ENCODE results near the gene HS6ST1. TPM values are rescaled to one million over a fixed set of nuclear protein-coding genes. Genes with fewer than 3 reads are reported as not detected.

Gene HS6ST1
- total RNA-seq, 1 donor from 2014 or later, result 8.3 TPM

DNA sequence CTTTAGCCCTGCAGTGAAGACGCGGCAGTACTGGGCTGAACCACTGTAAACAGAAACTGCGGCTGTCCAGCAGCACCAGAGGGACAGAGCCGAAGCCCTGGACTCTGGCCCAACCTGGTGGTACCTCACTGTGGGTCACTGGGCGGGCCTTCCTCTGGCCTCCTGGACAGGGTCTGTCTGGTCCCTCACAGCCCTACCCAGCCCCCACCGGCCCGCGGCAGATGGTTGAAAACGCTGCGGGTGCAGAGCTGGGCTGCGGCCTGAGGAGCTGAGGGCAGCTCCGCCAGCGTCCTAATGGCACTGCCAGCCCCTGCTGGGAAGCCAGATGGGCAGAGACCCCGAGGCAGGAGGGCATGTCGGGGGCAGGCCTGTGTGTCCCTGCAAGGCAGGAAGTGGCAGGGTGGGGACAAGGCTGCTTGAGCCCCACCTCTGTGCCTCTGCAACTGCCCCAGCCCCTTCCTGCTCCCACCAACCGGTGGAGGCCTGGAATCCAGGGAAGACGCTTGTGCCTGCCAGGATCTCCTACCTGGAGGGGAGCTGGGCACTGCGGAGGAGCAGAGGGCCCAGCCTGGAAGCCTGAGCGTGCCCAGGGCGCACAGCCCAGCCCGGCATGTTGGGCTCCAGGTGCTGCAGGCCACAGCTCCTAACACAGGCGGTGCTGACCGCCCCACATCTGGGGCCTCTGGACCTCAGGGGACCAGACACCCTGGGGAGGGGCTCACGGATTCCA, 36.3 kb downstream of the HS6ST1 start:
- no peak for DNase-seq (ENCODE audit: low read depth in 2 of 2)

DNA sequence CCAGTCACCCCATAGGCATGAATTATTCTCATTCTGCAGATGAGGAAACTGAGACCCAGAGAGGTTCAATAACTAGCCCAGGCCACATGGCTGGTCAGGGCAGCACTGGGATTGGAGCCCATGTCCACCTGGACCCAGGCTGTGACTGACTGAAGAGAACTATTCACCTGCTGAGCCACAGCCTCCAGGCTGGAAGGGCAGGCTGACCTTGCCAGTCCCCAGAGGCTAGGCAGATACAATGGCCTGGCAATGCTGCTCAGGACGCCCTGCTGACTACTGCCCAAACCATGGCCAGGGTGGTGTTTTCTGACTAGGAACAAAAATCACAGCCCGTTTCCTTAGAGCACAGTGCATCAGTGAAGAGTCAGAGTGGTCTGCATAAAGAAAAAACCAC, 36.8 kb downstream of the HS6ST1 start:
- no peak for DNase-seq (ENCODE audit: low read depth in 2 of 2)

DNA sequence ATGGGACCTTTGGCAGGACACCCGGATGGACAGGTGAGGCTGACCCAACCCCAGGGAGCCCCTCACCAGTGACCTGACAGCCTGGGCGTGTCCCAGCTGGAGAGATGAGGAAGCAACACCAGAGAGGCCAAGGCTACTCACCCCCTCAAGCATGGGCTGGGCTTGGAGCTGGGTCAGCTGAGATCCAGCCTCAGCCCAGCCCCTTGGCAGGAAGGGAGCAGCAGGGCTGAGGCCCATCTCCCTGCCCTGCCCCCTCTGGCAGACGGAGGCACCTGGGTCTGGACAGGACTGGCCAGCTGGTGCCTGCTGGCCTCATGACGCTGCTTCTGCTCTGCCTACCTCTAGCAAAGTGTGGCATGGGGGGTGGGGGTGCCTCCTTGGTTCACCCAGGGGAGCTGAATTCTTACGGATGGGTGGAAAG, 37.8 kb downstream of the HS6ST1 start:
- no peak for DNase-seq (ENCODE audit: low read depth in 2 of 2)

DNA sequence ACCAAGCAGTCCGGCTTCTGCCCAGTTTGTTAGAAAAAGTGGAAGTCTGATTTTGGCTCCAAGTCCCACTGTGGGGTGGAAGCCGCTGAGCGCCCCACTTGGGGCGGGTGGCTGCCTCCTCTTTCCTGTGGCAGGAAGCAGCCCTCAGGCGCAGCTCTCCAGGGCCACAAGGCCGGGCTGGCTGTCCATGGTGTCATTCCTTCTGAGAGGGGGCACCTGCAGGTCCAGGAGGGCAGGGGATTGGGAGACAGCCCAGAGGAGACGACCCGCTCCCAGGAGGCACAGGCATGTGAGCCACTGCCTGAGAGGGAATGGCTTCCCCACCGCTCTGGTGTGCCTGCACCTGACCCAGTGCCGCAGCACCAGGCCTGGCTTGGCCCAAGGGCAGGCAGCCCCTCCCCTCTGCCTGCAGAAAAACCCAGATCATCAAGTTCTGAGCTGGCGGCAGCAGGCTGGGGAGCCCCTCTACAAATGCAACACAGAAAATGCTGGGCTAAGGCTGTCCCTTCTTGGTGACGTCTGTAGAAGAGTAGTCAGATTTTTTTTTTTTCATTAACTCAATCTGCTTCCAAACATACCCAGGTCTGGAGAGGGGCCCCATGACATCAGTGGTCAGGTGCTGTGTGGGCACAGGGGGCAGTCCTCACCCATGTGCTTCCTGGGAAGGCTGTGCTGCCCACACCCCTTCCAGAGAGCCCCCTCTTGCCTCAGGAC, 38.4 kb downstream of the HS6ST1 start:
- DNase-seq (ENCODE audit: low read depth in 2 of 2), result peak in 1 of 2 donors; percentile 24

DNA sequence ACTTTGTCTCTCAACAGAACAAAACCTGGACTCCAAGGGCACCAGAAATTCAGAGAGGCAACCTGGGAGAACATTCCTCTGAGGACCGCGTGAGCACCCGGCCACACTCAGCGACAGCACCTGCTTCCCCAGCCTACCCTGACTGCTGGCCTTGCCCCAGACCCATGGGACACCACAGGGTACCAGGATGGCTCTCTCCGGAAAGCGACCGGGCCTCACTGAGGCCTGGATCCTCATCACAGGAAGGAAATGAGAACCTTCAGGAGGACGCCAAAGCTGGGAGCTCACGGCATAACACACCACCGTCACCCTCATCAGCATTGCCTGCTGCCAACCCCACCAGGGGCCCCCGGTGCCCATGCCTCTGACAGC, 38.9 kb downstream of the HS6ST1 start:
- DNase-seq (ENCODE audit: low read depth in 2 of 2), result no peak

DNA sequence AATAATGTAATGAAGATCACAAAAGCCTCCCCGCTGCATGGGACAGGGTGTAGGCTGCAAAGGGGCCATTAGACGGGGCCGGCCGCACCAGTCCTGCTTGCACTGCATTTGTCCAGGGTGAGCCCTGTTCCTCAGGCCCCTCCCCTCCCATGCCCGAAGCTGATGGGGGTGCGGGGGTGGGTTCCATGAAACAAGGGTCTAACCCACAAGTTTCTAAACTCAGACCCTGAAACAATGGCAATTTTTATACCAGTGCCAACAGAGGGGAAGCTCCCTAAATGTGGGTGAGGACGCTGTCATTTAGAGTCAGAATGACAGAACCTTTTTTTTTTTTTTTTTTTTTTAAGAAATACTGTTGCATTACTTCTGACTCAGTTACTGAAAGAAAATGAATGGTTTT, 39.7 kb downstream of the HS6ST1 start:
- DNase-seq (ENCODE audit: low read depth in 2 of 2), result no peak

DNA sequence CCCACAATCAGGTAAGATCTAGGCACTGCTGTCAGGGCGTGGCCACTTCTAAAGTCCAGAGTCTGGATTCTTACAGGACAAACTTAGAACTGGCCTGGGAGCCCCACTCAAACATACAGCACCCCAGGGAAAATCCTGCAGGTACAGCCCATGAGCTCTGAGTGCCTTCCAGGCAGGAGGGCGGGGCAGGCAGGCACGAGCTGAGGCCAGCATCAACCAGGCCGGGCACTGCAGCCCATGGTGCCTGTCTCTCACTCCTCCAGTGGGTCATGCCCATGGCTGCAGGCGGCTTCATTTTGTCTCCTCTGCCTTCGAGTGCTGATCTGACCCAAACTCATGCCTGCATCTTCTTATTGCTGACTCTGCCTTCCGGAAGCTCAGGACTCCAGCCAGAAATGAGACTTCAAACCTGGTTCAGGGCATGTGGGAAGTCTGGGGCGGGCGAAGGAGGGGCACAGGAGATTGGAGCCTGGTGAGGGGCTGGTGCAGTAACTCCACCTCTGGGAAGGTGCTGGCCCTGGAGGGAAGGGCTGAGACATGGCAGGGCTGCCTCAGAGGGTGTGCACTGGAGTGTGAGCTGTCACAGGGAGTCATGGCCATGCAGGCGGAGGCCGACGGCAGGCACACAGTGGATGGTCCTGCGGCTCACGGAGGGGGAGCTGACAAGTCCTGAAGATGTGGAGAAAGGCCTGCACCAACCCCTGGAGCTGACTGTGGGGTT, 40.5 kb downstream of the HS6ST1 start:
- DNase-seq (ENCODE audit: low read depth in 2 of 2), result no peak

DNA sequence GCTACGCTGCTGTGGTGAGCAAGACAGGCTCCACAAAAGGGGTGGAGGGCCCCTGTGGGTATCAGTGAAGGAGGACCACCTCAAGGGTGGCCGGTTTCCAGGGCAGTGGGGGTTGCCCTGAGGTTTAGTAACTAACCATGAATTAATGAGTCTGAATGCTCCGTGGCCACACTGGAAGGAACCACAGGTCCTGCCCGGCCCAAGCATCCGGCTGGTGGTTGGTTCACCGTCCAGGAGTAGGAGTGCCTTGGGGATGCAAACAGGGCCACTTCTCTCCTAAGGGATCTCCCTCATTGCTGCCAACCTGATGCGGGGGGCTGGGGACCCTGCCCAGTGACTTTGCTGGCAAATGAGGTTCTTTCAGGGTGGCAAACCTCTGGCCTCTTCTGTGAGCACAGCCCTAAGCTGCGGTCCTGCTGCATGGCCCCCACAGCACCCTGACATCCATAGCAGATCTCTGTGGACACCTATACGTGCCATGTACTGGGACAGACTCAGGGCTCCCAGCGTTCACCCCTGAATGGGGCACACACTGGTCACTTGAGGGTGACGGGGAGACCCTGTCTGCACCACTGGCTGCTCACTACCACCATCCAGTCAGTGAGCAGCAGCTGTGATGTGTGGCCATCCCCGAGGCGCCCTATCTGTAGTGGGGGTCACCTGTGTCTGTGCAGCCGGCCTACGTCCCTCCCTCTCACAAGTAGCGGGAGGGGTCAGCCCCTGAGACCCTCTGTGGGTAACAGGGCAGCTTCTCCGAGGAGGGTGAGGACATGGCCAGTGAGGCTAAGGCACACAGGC, 41.6 kb downstream of the HS6ST1 start:
- DNase-seq (ENCODE audit: low read depth in 2 of 2), result no peak

DNA sequence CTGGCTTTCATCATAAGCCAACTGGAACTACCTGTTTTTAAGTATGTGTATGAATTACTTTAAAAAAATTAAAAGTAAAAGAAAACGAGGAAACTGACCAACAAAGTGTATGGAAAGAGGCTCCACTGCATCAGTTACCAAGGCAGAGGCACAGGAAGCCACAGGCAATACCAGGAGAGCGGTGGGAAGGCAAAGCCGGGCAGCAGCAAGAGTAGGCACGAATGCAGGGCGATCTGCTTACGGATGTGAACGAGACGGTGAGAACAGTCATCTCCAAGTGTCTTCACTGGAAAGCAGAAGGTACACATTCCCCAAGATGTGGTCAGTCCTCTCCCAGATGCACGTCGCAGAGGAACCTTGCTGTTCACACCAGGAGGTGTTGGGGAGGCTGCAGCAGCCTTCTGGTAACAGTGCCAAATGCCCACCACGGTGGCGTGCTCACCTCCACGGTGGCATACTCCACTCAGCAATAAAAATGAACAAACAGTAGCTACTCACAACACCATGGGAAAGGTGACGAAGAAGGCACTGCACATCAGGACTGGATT, 43.1 kb downstream of the HS6ST1 start:
- DNase-seq (ENCODE audit: low read depth in 2 of 2), result no peak

DNA sequence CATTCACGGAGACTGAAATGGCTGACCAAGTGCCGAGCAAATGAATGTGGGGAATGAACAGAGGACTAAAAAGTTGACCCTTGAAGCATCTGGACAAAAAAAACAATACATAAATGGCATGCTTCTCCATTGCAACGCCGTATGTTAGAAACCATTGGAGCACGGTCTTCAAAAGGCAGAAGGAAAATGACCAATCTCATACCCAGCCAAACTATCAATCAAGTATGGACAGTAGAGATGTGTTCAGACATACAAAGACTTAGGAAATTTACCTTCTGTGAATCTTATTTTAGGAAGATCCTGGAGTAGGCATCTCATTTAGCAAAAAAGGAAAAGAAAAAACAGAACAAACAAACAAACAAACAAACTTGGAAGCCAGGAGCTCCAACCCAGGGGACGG, 44.5 kb downstream of the HS6ST1 start:
- DNase-seq (ENCODE audit: low read depth in 2 of 2), result no peak

DNA sequence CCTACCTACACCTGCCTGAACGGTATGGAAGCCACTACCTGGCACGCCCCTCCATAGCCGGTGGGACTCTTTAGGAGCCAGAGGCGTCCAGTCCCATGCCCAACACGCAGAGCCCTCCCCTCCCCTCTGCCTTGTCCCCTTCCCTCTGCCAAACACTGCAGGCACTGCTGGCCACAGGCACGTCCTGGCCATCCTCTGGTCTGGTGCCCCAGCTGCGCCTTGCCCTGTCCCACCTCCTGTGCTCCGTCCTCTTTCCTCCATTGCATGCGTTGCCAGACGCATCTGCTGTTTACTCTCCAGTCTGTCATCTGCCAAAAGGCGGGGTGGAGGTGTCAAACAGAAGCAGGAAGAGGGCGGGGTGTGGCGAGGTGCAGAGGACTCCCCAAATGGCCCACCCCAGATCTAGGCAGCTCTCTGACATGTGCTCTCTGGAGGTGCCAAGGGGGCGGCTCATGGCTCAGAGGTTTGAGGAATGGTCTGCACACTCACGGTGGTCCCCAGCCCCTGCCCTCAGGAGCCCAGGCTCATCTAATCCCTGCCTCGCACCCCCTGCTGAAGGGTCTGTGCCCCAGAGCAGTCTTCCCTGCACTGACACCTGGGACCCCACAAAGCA, 45.1 kb downstream of the HS6ST1 start:
- DNase-seq (ENCODE audit: low read depth in 2 of 2), result no peak

DNA sequence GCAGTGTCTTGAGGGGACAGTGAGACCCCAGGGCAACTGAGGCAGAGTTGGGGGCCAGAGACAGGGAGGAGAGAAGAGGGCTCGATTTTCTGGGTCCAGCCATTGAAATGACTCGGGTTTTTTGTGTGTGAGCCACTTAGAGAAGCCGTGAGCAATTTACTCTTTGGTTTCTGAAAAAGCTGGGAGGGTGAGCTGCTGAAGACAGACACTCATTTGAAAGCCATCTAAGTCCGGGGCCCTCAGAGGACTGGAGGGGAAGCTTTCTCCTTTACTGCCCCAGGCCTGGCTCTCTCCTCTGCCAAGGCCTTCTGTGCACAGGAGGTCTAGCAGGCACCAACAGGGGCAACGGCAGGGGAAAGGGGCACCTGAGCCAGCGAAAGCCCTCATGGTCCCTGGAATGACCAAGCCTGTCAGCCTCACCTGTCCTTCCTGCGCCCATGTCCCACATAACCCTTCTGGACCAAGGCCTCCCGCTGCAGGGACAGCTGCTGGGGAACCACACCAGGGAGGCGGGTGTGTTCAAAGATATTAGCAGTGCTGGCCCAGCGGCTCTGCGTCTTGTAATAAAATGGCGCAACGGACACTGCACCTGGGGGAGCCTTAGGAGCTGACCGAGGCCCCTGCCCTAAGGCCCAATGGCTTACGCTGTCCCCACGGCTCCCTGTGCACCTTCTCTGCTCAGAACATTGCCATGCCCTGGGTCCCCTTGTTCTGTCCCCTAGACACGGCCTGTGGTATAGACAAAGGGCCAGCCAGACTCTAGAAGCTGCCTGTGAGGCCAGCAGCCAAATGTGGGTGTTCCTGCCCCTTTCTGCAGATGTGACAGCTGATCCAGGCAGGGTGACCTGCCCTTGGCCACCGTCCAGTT, 45.8 kb downstream of the HS6ST1 start:
- no peak for DNase-seq (ENCODE audit: low read depth in 2 of 2)

DNA sequence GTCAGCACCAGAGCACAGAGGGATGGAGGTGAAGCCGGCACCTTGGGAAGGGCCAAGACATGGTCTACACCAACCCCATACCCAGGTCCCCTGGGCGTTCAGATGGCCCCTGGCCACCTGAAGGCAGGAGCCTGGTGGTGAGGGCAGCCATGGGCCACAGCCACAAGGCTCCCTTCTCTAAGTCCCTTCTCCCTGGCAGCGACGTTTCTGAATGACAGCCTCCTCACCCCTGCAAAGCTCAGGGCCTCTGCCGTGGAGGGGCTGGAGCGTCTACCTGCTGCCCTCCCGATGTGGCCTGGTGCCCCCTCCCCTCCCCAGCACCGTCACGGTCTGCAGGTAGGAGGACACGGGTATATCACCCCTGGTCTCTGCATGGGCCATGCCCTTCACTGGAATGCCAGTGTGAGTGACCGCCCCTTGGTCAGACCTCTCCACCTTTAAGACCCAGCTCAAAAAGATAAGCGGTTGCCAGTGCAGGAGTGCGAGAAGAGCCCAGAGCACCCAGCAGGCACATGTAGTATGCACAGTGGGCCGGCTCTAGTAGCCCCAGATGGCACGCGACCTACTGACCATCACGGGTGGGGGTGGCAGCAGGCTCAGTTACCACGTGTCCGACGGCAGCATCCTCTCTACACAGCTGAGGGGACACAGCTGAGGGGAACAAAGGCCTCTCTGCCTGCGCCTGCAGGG, 46.6 kb downstream of the HS6ST1 start:
- no peak for DNase-seq (ENCODE audit: low read depth in 2 of 2)

DNA sequence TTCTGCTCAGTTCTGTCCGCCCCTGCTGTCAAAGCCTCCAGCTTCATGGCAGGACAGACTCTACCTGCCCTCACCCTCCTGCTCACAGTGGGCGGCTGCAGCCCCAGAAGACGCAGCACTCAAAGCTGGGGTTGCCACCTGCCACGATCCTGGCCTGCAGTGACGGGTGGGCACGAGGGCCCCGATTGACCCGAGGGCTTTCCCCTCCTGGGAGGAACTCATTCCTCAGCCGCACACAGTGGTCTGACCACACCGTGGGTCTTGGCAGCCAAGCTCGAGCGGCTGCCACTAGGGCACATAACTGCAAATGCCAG, 47.1 kb downstream of the HS6ST1 start:
- DNase-seq (ENCODE audit: low read depth in 2 of 2), result no peak

DNA sequence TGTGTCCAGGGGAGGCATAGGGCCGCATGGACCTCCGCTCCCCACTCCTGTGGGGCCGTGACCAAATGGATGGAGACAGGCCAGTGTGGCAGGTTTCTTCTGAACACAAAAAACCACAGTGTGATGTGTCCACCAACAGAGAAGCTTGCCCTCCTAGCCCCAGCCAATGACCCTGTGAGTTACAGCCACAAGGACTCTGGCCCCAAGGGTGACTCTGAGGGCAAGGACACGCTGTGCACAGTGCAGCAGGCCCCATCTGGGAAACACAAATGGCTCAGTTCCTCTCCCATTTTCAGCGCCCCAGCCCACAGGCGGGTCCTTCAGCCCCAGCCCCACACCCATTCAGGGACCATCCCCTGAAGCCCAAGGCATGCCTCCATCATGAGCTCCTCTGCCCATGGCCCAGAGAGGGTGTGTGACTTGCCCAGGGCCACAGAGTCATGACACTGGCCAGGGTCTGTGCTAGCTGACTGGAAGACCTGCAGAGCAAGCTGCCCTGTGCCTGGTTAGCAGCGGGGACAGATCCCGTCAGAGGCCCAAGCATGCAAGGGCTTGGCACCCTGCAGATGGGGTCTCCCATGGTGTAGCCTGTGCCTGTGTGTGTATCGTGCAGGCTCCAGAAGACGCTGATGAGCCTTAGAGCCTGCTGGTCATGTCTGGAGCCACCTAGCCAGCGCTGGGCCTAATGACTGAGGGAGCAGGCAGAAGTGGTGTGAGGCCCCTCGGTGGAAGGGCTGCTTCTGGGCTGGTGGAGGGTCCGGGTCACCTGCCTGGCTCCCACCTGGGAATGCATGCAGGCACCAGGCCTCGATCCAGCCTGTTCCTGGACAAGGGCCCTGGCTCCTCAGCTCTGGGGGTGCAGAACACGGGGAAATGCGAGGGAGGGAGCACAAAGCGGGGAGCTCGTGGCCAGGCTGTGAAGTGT, 47.7 kb downstream of the HS6ST1 start:
- no peak for DNase-seq (ENCODE audit: low read depth in 2 of 2)

DNA sequence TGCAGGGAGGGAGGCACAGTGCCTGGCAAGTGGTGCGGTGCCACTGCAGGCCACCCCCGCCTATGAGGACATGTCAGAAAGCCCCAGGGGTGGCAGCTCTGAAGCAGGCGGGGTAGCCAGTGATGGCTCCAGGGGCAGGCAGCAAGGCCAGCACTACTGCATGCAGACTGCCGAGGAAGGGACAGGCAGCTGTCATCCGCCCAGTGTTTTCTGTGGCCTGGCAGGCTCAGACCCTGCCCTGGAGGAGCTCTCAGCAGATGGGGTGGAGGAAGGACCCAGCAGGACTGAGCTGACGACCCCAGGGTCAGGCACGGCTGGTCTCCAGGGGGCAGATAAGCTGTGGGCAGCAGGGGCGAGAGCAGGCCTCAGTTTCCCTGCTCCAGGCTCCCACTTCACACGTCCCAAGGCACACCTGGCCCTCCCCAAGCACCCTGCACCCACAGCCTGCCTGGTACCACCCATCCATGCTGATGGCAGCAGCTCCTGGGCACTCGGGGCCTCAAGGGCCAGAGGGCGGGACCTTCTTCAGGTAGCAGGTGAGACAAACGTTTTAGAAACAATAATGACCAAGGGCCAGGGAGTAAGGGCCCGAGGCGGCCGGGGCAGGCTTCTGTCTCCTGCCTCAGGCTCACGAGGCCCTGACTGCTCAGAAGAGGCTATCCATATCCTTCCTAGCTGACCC, 48.5 kb downstream of the HS6ST1 start:
- no peak for DNase-seq (ENCODE audit: low read depth in 2 of 2)

DNA sequence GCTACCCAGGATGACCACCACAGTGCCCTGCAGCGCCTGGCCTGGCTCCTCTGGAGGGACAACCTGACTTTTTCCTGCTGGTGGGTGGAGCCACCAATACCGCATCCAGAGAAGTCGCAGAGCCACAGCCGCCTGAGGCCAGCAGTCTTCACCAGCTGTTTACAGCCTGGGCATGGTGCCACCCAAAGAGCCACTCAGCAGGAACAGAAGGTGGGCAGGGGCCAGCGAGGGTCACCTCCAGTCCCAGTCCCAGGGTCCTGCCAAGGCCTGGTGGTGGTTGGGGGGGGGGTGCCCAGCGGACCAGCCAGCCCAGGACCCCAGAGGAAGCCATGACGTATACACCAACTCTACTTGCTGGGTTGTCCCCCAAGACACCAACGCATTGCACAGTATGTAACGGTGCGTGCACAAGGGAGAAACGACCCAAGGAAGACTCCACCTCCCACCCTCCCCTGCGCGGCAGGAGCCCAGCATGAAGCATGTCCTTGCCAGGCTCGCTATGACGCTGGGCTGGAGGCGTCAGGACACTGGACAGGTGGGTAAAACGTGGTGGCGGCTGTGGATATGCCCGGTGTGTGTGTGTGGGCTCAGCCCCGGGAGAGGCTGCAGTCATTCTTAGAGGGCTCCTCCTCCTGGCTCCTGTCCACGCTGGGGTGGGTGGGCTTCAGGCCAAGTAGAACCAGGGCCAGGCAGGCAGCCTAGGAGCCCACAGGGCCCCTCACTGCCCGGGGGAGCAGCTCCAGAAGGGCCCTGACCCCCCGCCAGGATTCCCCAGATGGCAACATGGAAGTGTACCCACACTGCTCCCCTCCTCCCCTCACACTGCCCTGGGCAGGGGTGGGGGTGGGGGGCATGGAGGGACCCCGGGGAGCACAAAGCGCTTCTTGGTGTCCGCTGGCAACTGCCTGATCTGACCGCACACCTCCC, 49.3 kb downstream of the HS6ST1 start:
- no peak for DNase-seq (ENCODE audit: low read depth in 2 of 2)
